Measurements from ENCODE around the gene ZNF133.

ZNF133 gene

GRCh38 chr20:18313411-18313810 lies 25.1 kb downstream of the ZNF133 start:
- POLR2A ChIA-PET: interaction anchor here (1.0 kb wide), 1 partner anchor 25 kb away, joined by 3 read pairs; the partner anchor contains the start of gene ZNF133
- H3K27ac ChIP-seq (ENCODE audit: extremely low read depth, low read depth, low read length): no peak overlapping the region
- CTCF ChIA-PET: interaction anchor here (0.6 kb wide), 1 partner anchor 22 kb away, joined by 8 read pairs; no protein-coding TSS in a partner anchor

DNA sequence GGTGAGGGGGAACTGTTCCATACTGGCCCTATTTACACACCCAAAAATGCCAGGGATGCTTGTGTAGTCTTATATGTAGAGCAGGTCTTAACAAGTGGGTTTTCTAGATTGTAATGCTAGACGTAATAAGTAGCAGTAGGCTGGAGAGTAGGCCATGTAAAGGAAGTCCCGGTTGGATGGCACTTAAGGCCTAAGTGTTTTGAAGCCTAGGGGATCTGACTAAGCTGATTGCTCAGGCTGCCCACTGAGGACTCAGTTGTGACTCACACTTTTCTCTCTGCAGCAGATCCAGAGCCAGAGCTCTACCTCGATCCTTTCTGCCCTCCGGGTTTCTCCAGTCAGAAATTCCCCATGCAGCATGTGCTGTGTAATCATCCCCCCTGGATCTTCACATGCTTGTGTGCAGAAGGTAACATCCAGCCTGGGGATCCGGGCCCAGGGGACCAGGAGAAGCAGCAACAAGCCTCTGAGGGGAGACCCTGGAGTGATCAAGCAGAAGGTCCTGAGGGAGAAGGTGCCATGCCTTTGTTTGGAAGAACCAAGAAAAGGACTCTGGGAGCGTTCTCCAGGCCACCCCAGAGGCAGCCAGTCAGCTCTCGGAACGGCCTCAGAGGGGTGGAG lies 26.6 kb downstream of the ZNF133 start:
- no peak for TF ChIP-seq ZNF677 (tag by site-specific recombination; IDR thresholded peaks at IDR 0.05)
- no peak for TF ChIP-seq ZNF341 (tag by site-specific recombination; IDR thresholded peaks at IDR 0.05; ENCODE audit: low read depth)
- TF ChIP-seq, protein P1, sequence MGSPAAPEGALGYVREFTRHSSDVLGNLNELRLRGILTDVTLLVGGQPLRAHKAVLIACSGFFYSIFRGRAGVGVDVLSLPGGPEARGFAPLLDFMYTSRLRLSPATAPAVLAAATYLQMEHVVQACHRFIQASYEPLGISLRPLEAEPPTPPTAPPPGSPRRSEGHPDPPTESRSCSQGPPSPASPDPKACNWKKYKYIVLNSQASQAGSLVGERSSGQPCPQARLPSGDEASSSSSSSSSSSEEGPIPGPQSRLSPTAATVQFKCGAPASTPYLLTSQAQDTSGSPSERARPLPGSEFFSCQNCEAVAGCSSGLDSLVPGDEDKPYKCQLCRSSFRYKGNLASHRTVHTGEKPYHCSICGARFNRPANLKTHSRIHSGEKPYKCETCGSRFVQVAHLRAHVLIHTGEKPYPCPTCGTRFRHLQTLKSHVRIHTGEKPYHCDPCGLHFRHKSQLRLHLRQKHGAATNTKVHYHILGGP (tag by site-specific recombination; IDR thresholded peaks at IDR 0.05): no peak
- no peak for TF ChIP-seq ZBTB7A (tag by site-specific recombination; IDR thresholded peaks at IDR 0.05; ENCODE audit: low read depth)
- no peak for TF ChIP-seq ZNF221 (tag by site-specific recombination; IDR thresholded peaks at IDR 0.05; ENCODE audit: borderline replicate concordance)
- no peak for TF ChIP-seq ZNF776 (tag by site-specific recombination; IDR thresholded peaks at IDR 0.05; ENCODE audit: borderline replicate concordance)
- no peak for TF ChIP-seq ZNF416 (tag by site-specific recombination; IDR thresholded peaks at IDR 0.05)
- Histone ChIP-seq H3K27ac (ENCODE audit: extremely low read depth, low read depth, low read length) (no peak overlapping the region), H3K9me3 (ENCODE audit: control insufficient read depth, insufficient read depth, low read depth, low read length) (no peaks in the 10 kb centered on the region), H3K4me1 (ENCODE audit: control insufficient read depth, insufficient read depth, low read length) (no peaks in the 10 kb centered on the region), H3K4me3 (ENCODE audit: low read depth, low read length) (no peak overlapping the region), H3K36me3 (ENCODE audit: control insufficient read depth in 2 of 2, insufficient read depth in 1 of 2, low read length in 2 of 2) (peaks cover 0 to 43% of the 10 kb centered on the region in 2 experiments; a peak in 2 of 3 replicates)
- ChIA-PET POLR2A (no interaction called here), CTCF (no interaction called here)

More at GRCh38 chr20:18313411-18313810, 25.1 kb downstream of the ZNF133 start:
- Histone ChIP-seq H3K4me3 (ENCODE audit: low read depth, low read length) (no peak overlapping the region), H3K9me3 (ENCODE audit: control insufficient read depth, insufficient read depth, low read depth, low read length) (no peaks in the 10 kb centered on the region), H3K36me3 (ENCODE audit: control insufficient read depth in 2 of 2, insufficient read depth in 1 of 2, low read length in 2 of 2) (peaks cover 0 to 56% of the 10 kb centered on the region in 2 experiments; a peak in 2 of 3 replicates), H3K4me1 (ENCODE audit: control insufficient read depth, insufficient read depth, low read length) (no peaks in the 10 kb centered on the region)
- no peak for TF ChIP-seq ZNF341 (tag by site-specific recombination; IDR thresholded peaks at IDR 0.05; ENCODE audit: low read depth)
- no peak for TF ChIP-seq GLIS1 (tag by site-specific recombination; IDR thresholded peaks at IDR 0.05)
- no peak for TF ChIP-seq ZBTB21 (tag by site-specific recombination; IDR thresholded peaks at IDR 0.05)

DNA sequence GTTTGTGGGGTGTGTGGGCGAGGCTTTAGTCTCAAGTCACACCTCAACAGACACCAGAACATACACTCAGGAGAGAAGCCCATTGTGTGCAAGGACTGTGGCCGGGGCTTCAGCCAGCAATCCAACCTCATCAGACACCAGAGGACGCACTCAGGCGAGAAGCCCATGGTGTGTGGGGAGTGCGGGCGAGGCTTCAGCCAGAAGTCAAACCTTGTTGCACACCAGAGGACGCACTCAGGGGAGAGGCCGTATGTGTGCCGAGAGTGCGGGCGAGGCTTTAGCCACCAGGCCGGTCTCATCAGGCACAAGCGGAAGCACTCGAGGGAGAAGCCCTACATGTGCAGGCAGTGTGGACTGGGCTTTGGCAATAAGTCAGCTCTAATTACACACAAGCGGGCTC lies 27.8 kb downstream of the ZNF133 start:
- ChIA-PET POLR2A (no interaction called here), CTCF (no interaction called here)
- Histone ChIP-seq H3K4me1 (ENCODE audit: control insufficient read depth, insufficient read depth, low read length) (no peaks in the 10 kb centered on the region), H3K27ac (ENCODE audit: extremely low read depth, low read depth, low read length) (no peak overlapping the region), H3K9me3 (ENCODE audit: control insufficient read depth, insufficient read depth, low read depth, low read length) (no peaks in the 10 kb centered on the region), H3K4me3 (ENCODE audit: low read depth, low read length) (no peak overlapping the region), H3K36me3 (ENCODE audit: control insufficient read depth in 2 of 2, insufficient read depth in 1 of 2, low read length in 2 of 2) (peaks cover 0 to 41% of the 10 kb centered on the region in 2 experiments; a peak in 2 of 3 replicates)
- no peak for TF ChIP-seq IKZF3 (tag by site-specific recombination; IDR thresholded peaks at IDR 0.05)
- TF ChIP-seq, protein P2, sequence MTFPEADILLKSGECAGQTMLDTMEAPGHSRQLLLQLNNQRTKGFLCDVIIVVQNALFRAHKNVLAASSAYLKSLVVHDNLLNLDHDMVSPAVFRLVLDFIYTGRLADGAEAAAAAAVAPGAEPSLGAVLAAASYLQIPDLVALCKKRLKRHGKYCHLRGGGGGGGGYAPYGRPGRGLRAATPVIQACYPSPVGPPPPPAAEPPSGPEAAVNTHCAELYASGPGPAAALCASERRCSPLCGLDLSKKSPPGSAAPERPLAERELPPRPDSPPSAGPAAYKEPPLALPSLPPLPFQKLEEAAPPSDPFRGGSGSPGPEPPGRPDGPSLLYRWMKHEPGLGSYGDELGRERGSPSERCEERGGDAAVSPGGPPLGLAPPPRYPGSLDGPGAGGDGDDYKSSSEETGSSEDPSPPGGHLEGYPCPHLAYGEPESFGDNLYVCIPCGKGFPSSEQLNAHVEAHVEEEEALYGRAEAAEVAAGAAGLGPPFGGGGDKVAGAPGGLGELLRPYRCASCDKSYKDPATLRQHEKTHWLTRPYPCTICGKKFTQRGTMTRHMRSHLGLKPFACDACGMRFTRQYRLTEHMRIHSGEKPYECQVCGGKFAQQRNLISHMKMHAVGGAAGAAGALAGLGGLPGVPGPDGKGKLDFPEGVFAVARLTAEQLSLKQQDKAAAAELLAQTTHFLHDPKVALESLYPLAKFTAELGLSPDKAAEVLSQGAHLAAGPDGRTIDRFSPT (tag by site-specific recombination; IDR thresholded peaks at IDR 0.05): no peak
- no peak for TF ChIP-seq ZNF513 (tag by site-specific recombination; IDR thresholded peaks at IDR 0.05)
- TF ChIP-seq ZFP41 (tag by site-specific recombination; IDR thresholded peaks at IDR 0.05; ENCODE audit: borderline replicate concordance): no peak
- TF ChIP-seq ZNF239 (tag by site-specific recombination; IDR thresholded peaks at IDR 0.05): no peak
- no peak for TF ChIP-seq ZNF707 (tag by site-specific recombination; IDR thresholded peaks at IDR 0.05)
- no peak for TF ChIP-seq ZBTB7A (tag by site-specific recombination; IDR thresholded peaks at IDR 0.05; ENCODE audit: low read depth)
- TF ChIP-seq ZNF37A (tag by site-specific recombination; IDR thresholded peaks at IDR 0.05): no peak
- no peak for TF ChIP-seq ZNF555 (tag by site-specific recombination; conservative IDR thresholded peaks at IDR 0.05)
- TF ChIP-seq ZNF530 (tag by site-specific recombination; IDR thresholded peaks at IDR 0.05; ENCODE audit: low read depth): no peak
- TF ChIP-seq ZNF426 (tag by site-specific recombination; IDR thresholded peaks at IDR 0.05): no peak
- TF ChIP-seq ZNF266 (tag by site-specific recombination; IDR thresholded peaks at IDR 0.05; ENCODE audit: low read depth): no peak
- TF ChIP-seq ZNF704 (tag by site-specific recombination; IDR thresholded peaks at IDR 0.05): no peak
- no peak for TF ChIP-seq ZBTB26 (tag by site-specific recombination; optimal IDR thresholded peaks at IDR 0.05)
- TF ChIP-seq ZNF488 (tag by site-specific recombination; IDR thresholded peaks at IDR 0.05): no peak

All from HEK293 (cell line).